HEK293 (cell line): ENCODE results near the gene TCF3.

Experiments used
- CTCF ChIA-PET: fragments of 350-600 bp; formaldehyde crosslinking; extraction: SDS; loops from one replicate; lab custom pipeline; 2021; ENCODE audit warnings: antibody characterized with exemption; lab: Yijun Ruan, JAX
- POLR2A ChIA-PET: fragments of 300-600 bp; formaldehyde crosslinking; extraction: SDS; loops from one replicate; lab custom pipeline; 2020; ENCODE audit warnings: antibody characterized with exemption, inconsistent platforms; lab: Yijun Ruan, JAX
- H3K27ac ChIP-seq: fragments of 200-500 bp; sonication (Bioruptor generic); 2 replicates; pipeline ENCODE4 v1.5.1; 2014; ENCODE audit warnings: low read depth, low read length, control low read depth, inconsistent platforms; ENCODE audit errors: extremely low read depth
- H3K36me3 ChIP-seq, 2 experiments: fragments of 200-500 bp in 1 of 2; sonication (Bioruptor generic) in 1 of 2; 1 replicate in 1 of 2; 2 replicates in 1 of 2; pipeline ENCODE4 v1.5.1; 2014 to 2017; ENCODE audit warnings: inconsistent platforms in 2 of 2, low read length in 2 of 2; ENCODE audit not compliant: control insufficient read depth in 2 of 2, insufficient read depth in 1 of 2
- H3K4me1 ChIP-seq: fragments of 200-500 bp; sonication (Bioruptor generic); 2 replicates; pipeline ENCODE4 v1.5.1; 2014; ENCODE audit warnings: mild to moderate bottlenecking, low read length, inconsistent platforms; ENCODE audit not compliant: control insufficient read depth, insufficient read depth
- H3K4me3 ChIP-seq: 2 replicates; pipeline ENCODE4 v1.5.1; 2011; ENCODE audit warnings: low read depth, mild to moderate bottlenecking, control low read depth, low read length, moderate library complexity
- H3K9me3 ChIP-seq: fragments of 200-500 bp; sonication (Bioruptor generic); 2 replicates; pipeline ENCODE4 v1.5.1; 2014; ENCODE audit warnings: low read depth, low read length, inconsistent platforms; ENCODE audit not compliant: control insufficient read depth, insufficient read depth
- KLF9 ChIP-seq: fragments of 450-650 bp; formaldehyde crosslinking; IDR thresholded peaks from 2 replicates; pipeline ENCODE4 v1.5.1; 2016; ENCODE audit warnings: missing biosample characterization, missing genetic modification characterization, low read depth
- TCF7L2 ChIP-seq: IDR thresholded peaks from 2 replicates; pipeline ENCODE4 v1.6.1; 2011; ENCODE audit warnings: low read depth, mild to moderate bottlenecking, inconsistent platforms, low read length, moderate library complexity, borderline replicate concordance
- ZFP41 ChIP-seq: fragments of 450-650 bp; formaldehyde crosslinking; IDR thresholded peaks from 2 replicates; pipeline ENCODE4 v1.5.1; 2016; ENCODE audit warnings: missing biosample characterization, missing genetic modification characterization, borderline replicate concordance
- ZNF221 ChIP-seq: fragments of 450-650 bp; formaldehyde crosslinking; IDR thresholded peaks from 2 replicates; pipeline ENCODE4 v1.5.1; 2017; ENCODE audit warnings: missing biosample characterization, missing genetic modification characterization, borderline replicate concordance
- ZNF292 ChIP-seq: fragments of 450-650 bp; formaldehyde crosslinking; IDR thresholded peaks from 2 replicates; pipeline ENCODE4 v1.5.1; 2016; ENCODE audit warnings: low read depth, missing biosample characterization, missing genetic modification characterization, borderline replicate concordance
- ZNF302 ChIP-seq: fragments of 450-650 bp; formaldehyde crosslinking; IDR thresholded peaks from 2 replicates; pipeline ENCODE4 v1.5.1; 2016; ENCODE audit warnings: missing biosample characterization, missing genetic modification characterization, low read depth
- ZNF311 ChIP-seq: fragments of 450-650 bp; formaldehyde crosslinking; IDR thresholded peaks from 2 replicates; pipeline ENCODE4 v1.5.1; 2017; ENCODE audit warnings: missing biosample characterization, missing genetic modification characterization, borderline replicate concordance
- ZNF350 ChIP-seq: fragments of 450-650 bp; formaldehyde crosslinking; IDR thresholded peaks from 2 replicates; pipeline ENCODE4 v1.5.0; 2017; ENCODE audit warnings: missing biosample characterization, mild to moderate bottlenecking, missing genetic modification characterization
- ZNF366 ChIP-seq: fragments of 450-650 bp; formaldehyde crosslinking; conservative IDR thresholded peaks from 2 replicates; pipeline ENCODE4 v1.5.1; 2016; ENCODE audit warnings: missing biosample characterization, missing genetic modification characterization
- ZNF521 ChIP-seq: fragments of 450-650 bp; formaldehyde crosslinking; IDR thresholded peaks from 2 replicates; pipeline ENCODE4 v1.5.1; 2017; ENCODE audit warnings: missing biosample characterization, mild to moderate bottlenecking, missing genetic modification characterization
- ZNF529 ChIP-seq: fragments of 450-650 bp; formaldehyde crosslinking; IDR thresholded peaks from 2 replicates; pipeline ENCODE4 v1.5.1; 2017; ENCODE audit warnings: missing genetic modification characterization, missing biosample characterization; ENCODE audit not compliant: insufficient replicate concordance
- ZNF549 ChIP-seq: fragments of 450-650 bp; IDR thresholded peaks from 2 replicates; pipeline ENCODE4 v1.5.1; 2018; ENCODE audit warnings: missing biosample characterization, missing genetic modification characterization, mild to moderate bottlenecking, inconsistent platforms, moderate library complexity
- ZNF610 ChIP-seq: fragments of 450-650 bp; formaldehyde crosslinking; IDR thresholded peaks from 2 replicates; pipeline ENCODE4 v1.5.1; 2016; ENCODE audit warnings: missing biosample characterization, missing genetic modification characterization, borderline replicate concordance
- ZNF621 ChIP-seq: fragments of 450-650 bp; formaldehyde crosslinking; IDR thresholded peaks from 2 replicates; pipeline ENCODE4 v1.5.1; 2017; ENCODE audit warnings: missing biosample characterization, missing genetic modification characterization
- ZNF623 ChIP-seq: fragments of 450-650 bp; formaldehyde crosslinking; IDR thresholded peaks from 2 replicates; pipeline ENCODE4 v1.5.1; 2016; ENCODE audit warnings: missing biosample characterization, missing genetic modification characterization
- ZNF664 ChIP-seq: fragments of 450-650 bp; formaldehyde crosslinking; IDR thresholded peaks from 2 replicates; pipeline ENCODE4 v1.5.1; 2016; ENCODE audit warnings: missing biosample characterization, missing genetic modification characterization
- TF ChIP-seq, protein P1 (sequence below): fragments of 450-650 bp; formaldehyde crosslinking; IDR thresholded peaks from 2 replicates; pipeline ENCODE4 v1.5.1; 2016; ENCODE audit warnings: missing biosample characterization, missing genetic modification characterization
- TF ChIP-seq, protein P2 (sequence below): fragments of 450-650 bp; formaldehyde crosslinking; IDR thresholded peaks from 2 replicates; pipeline ENCODE4; 2016; ENCODE audit warnings: missing biosample characterization, missing genetic modification characterization
- TF ChIP-seq, protein P3 (sequence below): fragments of 450-650 bp; formaldehyde crosslinking; IDR thresholded peaks from 2 replicates; pipeline ENCODE4 v1.5.1; 2016; ENCODE audit warnings: missing biosample characterization, missing genetic modification characterization
- TF ChIP-seq, protein P4 (sequence below): fragments of 450-650 bp; formaldehyde crosslinking; IDR thresholded peaks from 2 replicates; pipeline ENCODE4 v1.5.1; 2016; ENCODE audit warnings: missing biosample characterization, missing genetic modification characterization
- TF ChIP-seq, protein P5 (sequence below): fragments of 450-650 bp; formaldehyde crosslinking; IDR thresholded peaks from 2 replicates; pipeline ENCODE4 v1.5.1; 2016; ENCODE audit warnings: missing biosample characterization, missing genetic modification characterization

The TCF3 gene

DNA sequence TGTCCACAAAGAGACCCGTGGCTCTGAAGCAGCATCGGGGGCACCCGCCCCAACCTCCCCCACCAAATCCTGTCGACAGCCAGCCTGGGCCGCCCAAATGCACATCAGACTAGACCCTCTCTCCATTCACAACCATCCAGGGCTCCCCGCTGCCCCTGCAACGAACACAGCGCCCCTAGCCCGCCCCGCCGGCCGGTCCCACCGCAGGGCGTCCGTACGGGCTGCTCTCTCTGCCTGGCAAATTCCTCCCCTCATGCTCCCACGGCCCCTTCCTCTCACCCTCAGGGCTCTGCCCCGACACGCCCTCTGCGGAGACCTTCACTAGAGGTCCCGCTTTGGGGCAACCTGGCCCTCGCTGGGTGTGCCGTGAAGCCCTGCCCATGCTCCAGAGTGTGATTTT, 7.1 kb downstream of the TCF3 start:
- Histone ChIP-seq H3K9me3 (no peaks in the 10 kb centered on the region), H3K36me3 (peaks cover 26 to 85% of the 10 kb centered on the region in 2 experiments; a peak in 2 of 3 replicates), H3K27ac (no peak overlapping the region), H3K4me3 (no peak overlapping the region), H3K4me1 (0 out of 2 replicates have a peak, but pooled peaks cover 1% of the 10 kb centered on the region)
- ChIA-PET POLR2A (no interaction called here), CTCF (no interaction called here)
- TF ChIP-seq ZNF521 (tag by site-specific recombination) (no peak), ZNF621 (tag by site-specific recombination) (no peak), ZNF292 (tag by site-specific recombination) (no peak), ZNF664 (tag by site-specific recombination) (no peak), KLF9 (tag by site-specific recombination) (no peak), ZNF610 (tag by site-specific recombination) (no peak), ZNF366 (tag by site-specific recombination) (no peak), ZNF302 (tag by site-specific recombination) (no peak), ZNF221 (tag by site-specific recombination) (no peak), ZNF549 (tag by site-specific recombination) (no peak)
- TF ChIP-seq, protein P1, sequence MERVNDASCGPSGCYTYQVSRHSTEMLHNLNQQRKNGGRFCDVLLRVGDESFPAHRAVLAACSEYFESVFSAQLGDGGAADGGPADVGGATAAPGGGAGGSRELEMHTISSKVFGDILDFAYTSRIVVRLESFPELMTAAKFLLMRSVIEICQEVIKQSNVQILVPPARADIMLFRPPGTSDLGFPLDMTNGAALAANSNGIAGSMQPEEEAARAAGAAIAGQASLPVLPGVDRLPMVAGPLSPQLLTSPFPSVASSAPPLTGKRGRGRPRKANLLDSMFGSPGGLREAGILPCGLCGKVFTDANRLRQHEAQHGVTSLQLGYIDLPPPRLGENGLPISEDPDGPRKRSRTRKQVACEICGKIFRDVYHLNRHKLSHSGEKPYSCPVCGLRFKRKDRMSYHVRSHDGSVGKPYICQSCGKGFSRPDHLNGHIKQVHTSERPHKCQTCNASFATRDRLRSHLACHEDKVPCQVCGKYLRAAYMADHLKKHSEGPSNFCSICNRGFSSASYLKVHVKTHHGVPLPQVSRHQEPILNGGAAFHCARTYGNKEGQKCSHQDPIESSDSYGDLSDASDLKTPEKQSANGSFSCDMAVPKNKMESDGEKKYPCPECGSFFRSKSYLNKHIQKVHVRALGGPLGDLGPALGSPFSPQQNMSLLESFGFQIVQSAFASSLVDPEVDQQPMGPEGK = no peak; the same call in 1 of the 2 replicates

DNA sequence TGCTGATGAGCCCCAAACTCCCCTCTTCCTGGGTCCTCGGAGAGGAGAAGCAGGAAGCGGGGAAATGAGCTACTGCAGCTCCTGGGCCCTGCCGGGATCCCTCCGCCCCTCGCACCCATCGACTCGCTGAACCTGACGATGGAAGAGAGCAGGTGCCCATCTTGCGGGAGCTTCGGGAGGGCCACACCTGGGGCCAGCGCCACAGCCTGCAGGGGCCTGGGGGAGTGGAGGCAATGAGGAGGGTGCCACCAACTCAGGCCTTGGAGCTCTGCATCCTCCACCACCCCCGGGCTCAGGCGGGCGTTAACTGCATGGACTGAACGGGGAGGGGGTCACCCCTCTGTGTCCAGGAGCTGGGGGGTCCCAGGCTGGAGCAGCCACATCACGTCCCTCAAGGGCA, 8.3 kb downstream of the TCF3 start:
- TF ChIP-seq ZNF623 (tag by site-specific recombination) = no peak
- TF ChIP-seq, protein P2, sequence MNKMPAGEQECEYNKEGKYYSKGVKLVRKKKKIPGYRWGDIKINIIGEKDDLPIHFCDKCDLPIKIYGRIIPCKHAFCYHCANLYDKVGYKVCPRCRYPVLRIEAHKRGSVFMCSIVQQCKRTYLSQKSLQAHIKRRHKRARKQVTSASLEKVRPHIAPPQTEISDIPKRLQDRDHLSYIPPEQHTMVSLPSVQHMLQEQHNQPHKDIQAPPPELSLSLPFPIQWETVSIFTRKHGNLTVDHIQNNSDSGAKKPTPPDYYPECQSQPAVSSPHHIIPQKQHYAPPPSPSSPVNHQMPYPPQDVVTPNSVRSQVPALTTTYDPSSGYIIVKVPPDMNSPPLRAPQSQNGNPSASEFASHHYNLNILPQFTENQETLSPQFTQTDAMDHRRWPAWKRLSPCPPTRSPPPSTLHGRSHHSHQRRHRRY (tag by site-specific recombination) = no peak
- no peak for TF ChIP-seq TCF7L2
- TF ChIP-seq, protein P3, sequence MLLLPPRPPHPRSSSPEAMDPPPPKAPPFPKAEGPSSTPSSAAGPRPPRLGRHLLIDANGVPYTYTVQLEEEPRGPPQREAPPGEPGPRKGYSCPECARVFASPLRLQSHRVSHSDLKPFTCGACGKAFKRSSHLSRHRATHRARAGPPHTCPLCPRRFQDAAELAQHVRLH = no peak
- TF ChIP-seq, protein P4, sequence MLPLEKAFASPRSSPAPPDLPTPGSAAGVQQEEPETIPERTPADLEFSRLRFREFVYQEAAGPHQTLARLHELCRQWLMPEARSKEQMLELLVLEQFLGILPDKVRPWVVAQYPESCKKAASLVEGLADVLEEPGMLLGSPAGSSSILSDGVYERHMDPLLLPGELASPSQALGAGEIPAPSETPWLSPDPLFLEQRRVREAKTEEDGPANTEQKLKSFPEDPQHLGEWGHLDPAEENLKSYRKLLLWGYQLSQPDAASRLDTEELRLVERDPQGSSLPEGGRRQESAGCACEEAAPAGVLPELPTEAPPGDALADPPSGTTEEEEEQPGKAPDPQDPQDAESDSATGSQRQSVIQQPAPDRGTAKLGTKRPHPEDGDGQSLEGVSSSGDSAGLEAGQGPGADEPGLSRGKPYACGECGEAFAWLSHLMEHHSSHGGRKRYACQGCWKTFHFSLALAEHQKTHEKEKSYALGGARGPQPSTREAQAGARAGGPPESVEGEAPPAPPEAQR (tag by site-specific recombination) = no peak
- no peak for TF ChIP-seq ZNF311 (tag by site-specific recombination)
- TF ChIP-seq ZNF549 (tag by site-specific recombination) = no peak
- TF ChIP-seq, protein P5, sequence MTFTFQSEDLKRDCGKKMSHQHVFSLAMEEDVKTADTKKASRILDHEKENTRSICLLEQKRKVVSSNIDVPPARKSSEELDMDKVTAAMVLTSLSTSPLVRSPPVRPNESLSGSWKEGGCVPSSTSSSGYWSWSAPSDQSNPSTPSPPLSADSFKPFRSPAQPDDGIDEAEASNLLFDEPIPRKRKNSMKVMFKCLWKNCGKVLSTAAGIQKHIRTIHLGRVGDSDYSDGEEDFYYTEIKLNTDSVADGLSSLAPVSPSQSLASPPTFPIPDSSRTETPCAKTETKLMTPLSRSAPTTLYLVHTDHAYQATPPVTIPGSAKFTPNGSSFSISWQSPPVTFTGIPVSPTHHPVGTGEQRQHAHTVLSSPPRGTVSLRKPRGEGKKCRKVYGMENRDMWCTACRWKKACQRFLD (tag by site-specific recombination) = no peak
- no peak for TF ChIP-seq ZNF529 (tag by site-specific recombination)
- no peak for TF ChIP-seq ZNF350
- TF ChIP-seq ZFP41 (tag by site-specific recombination) = no peak
- CTCF ChIA-PET = interaction anchor here (0.6 kb wide), 1 partner anchor 379 kb away, joined by 4 read pairs; no protein-coding TSS in a partner anchor
- POLR2A ChIA-PET = no interaction called here

More for the DNA sequence above, 8.3 kb downstream of the TCF3 start:
- Histone ChIP-seq H3K9me3 (no peaks in the 10 kb centered on the region), H3K4me1 (no peaks in the 10 kb centered on the region), H3K27ac (no peak overlapping the region), H3K36me3 (peaks cover 27 to 84% of the 10 kb centered on the region in 2 experiments; a peak in 2 of 3 replicates), H3K4me3 (no peak overlapping the region)
